NCI-H2081 (cell line): ENCODE data around the gene PTPDC1.

Experiments
- DNase-seq, 2 experiments: peaks; one replicate each; lab custom pipeline; 2025; lab: John Stamatoyannopoulos, UW

Gene PTPDC1

DNA sequence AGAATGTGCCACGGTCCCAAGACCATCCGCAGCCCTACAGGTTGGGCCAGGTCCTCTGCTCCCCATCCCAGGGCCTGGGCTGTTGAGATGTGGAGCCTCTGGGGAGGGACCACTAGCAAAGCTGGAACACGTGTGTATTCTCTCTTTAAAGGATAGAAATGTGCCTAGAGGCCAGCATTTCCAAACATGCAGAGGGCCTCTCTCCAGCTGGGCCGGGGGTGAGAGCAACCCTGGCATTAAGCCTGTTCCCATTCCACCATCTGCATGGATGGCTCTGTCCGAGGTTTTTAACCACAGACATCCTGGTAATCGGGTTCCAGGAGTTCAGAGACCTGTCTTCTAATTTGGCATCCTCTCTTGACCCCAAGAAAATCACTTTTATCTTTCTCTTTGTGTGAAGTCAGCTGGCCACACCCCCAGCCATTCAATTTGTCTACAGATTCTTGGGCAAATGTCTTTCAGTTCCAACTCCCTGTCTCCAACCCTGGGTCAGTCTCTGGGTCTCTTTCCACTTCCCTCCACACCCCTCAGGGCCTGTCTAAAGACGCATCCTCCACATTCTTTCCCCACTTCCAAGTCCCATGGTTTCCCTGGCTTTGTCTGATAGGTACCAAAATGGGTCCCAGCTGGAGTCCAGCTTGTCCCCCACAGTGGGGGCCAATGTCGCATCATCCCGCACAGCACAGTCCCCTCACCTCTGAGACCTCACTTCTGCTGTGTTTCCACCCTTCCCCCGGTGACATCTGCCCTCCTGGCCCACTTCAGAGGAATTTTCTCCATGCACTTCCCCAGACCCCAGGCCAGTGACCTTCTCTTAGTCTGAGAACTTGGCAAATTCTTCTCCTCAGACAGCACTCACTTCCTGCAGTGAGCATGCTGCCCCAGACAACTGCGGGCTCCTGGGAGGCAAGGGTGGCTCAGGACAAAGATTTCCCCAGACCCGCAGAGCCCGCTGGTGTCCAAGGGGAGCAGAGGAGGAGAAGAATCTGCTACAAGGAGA is 56.8 kb downstream of the PTPDC1 start:
- no peak for DNase-seq

- no peak for DNase-seq
Measured at GRCh38 chr9:94142353-94142752, 58.1 kb downstream of the PTPDC1 start.

GRCh38 chr9:94144394-94144793 is 60.1 kb downstream of the PTPDC1 start:
- DNase-seq, result no peak

- no peak for DNase-seq
Measured at GRCh38 chr9:94145640-94146039, 61.4 kb downstream of the PTPDC1 start.

GRCh38 chr9:94147776-94148175 is 63.5 kb downstream of the PTPDC1 start:
- DNase-seq, result no peak

GRCh38 chr9:94148419-94148818 is 64.2 kb downstream of the PTPDC1 start:
- DNase-seq, result no peak

- DNase-seq, result no peak
Measured at GRCh38 chr9:94149696-94150095, 65.4 kb downstream of the PTPDC1 start.

GRCh38 chr9:94150279-94150828 is 66.1 kb downstream of the PTPDC1 start:
- no peak for DNase-seq

DNA sequence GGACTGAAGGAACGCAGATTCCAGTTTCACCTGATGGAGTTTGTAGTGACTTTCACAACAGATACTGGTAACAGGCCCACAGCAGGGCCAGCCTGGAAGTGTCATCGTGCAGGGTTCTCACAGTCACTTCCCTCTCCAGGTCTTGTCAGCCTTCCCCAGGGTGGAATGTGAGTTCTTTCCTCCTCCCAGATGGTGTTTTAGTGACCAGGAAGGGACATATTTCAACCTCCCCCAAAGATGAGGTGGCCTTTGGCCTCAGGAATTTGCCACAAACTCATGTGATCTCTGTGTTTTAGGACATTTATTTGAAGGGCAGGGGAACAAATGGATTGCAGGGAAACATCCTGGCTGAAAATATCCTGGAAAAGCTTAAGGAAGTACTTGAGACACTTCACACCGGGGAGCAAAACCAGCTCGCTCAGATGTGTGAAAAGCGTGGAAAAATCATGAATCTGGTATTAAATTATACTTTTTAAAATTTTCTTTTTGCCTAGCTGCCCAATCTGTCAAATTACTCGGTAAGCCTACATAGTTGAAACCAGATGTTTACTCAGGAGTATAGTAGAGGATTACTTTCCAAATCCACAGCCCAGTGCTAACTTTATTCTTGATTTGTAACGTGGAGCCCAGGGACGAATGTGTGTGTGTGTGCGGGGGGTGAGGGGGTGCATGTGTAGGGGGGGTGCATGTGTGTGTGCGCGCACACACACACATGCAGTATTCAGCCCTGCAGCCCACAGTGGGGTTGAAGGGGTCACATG is 66.8 kb downstream of the PTPDC1 start:
- no peak for DNase-seq

GRCh38 chr9:94153905-94154304 is 69.6 kb downstream of the PTPDC1 start:
- no peak for DNase-seq

GRCh38 chr9:94156348-94157049 is 72.2 kb downstream of the PTPDC1 start:
- DNase-seq, result no peak

DNA sequence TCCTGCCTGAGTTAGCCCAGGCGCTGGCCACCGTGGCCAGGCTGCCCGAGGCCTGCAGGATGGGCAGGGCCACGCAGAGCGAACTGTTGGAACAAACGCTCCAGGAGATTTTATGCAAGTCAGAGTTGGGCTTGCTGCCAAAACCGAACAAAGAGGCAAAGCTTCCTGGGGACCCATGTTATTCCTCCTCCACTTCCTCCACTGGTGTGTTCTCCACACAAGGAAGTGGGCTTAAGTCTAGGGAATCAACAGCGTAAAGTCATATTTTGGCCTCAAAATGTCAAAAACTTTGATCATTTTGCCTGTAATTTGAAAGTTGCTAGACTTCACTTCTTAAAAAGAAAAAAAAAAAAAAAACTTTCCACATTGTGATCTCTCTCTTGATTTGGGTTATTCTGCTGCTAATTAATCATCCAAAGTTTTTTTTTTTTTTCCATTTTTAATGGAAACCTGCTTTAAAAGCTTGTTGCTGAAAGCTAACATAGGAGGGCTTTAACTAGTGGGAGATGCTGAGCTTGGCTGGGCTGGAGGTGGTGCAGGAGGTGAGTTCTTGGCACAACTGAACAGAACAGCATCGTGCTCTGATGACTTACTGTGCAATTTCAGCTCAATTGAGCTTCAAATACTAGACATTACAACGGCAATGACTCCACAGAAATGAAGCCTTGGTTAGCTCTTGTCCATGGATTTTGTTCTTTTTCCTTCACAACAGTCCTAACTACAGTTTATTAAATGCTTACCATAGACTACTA is 73.0 kb downstream of the PTPDC1 start:
- DNase-seq, result peak; percentile 80 to 90
